Breast epithelium (tissue), 3 donors: ENCODE data around the gene EDDM13.

Experiments
- POLR2A ChIP-seq: fragments of 450-650 bp; IDR thresholded peaks from one replicate; pipeline ENCODE4 v1.6.1; 2016; ENCODE audit warnings: antibody characterized with exemption, mild to moderate bottlenecking, moderate library complexity
- TF ChIP-seq, protein P1 (sequence below), 3 donors: fragments of 450-650 bp; IDR thresholded peaks; one replicate each; pipeline ENCODE4 v1.5.1; 2016 to 2017; ENCODE audit warnings: antibody characterized with exemption in 3 of 3, mild to moderate bottlenecking in 3 of 3, moderate library complexity in 3 of 3

DNA sequence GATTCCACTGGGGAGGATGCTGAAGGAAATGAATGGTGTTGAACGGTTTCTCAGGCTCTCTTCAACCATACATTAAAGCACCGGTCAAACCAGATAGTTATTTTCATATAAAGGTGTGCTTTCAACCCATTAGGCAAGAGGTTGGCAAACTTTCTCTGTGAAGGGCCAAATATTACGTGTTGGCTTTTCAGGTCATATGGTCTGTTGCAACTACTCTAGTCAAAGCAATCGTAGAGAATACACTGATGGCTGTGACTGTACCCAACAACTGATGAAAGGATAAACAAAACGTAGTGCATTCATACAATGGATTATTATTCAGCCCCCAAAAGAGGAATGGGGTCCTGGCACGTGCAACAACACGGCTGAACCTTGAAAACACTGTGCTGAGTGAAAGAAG is 36.2 kb downstream of the EDDM13 start:
- TF ChIP-seq, protein P1, sequence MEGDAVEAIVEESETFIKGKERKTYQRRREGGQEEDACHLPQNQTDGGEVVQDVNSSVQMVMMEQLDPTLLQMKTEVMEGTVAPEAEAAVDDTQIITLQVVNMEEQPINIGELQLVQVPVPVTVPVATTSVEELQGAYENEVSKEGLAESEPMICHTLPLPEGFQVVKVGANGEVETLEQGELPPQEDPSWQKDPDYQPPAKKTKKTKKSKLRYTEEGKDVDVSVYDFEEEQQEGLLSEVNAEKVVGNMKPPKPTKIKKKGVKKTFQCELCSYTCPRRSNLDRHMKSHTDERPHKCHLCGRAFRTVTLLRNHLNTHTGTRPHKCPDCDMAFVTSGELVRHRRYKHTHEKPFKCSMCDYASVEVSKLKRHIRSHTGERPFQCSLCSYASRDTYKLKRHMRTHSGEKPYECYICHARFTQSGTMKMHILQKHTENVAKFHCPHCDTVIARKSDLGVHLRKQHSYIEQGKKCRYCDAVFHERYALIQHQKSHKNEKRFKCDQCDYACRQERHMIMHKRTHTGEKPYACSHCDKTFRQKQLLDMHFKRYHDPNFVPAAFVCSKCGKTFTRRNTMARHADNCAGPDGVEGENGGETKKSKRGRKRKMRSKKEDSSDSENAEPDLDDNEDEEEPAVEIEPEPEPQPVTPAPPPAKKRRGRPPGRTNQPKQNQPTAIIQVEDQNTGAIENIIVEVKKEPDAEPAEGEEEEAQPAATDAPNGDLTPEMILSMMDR (IDR thresholded peaks at IDR 0.05), result no peak
- TF ChIP-seq POLR2A, result no peak
